ENCODE measurements around the gene RIPK4.

DNA sequence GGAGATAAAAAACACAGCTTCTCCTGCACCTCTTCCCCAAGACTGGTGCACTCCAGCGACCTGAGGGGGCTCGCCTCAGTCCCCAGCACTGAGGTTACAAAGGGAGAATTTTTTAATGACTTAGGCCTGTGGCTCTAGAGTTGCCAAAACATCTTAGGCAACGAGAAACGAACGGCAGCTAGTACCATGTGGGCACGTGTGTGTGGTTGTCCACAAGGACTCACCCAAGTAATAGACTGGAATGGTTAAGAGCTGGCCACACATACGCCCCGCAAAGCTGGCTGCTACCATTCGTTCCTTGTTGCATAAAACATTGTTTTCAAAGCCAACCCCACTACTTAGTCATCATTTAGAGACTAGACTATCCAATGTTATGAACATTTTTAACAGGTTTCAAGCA is 26.9 kb downstream of the RIPK4 start:
- TF ChIP-seq, protein P1, sequence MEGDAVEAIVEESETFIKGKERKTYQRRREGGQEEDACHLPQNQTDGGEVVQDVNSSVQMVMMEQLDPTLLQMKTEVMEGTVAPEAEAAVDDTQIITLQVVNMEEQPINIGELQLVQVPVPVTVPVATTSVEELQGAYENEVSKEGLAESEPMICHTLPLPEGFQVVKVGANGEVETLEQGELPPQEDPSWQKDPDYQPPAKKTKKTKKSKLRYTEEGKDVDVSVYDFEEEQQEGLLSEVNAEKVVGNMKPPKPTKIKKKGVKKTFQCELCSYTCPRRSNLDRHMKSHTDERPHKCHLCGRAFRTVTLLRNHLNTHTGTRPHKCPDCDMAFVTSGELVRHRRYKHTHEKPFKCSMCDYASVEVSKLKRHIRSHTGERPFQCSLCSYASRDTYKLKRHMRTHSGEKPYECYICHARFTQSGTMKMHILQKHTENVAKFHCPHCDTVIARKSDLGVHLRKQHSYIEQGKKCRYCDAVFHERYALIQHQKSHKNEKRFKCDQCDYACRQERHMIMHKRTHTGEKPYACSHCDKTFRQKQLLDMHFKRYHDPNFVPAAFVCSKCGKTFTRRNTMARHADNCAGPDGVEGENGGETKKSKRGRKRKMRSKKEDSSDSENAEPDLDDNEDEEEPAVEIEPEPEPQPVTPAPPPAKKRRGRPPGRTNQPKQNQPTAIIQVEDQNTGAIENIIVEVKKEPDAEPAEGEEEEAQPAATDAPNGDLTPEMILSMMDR (conservative IDR thresholded peaks at IDR 0.05; ENCODE audit: low read depth, low read length): no peak
- TF ChIP-seq EZH2 (IDR thresholded peaks at IDR 0.05; ENCODE audit: borderline replicate concordance, low read depth, low read length, poor library complexity, severe bottlenecking): no peak
